SK-N-SH (cell line): ENCODE measurements around the gene RHBDL1.

Source experiments
- POLR2AphosphoS5 ChIP-seq: IDR thresholded peaks from 2 replicates; pipeline ENCODE4 v1.6.1; 2012; ENCODE audit warnings: low read depth, low read length
- YY1 ChIP-seq: IDR thresholded peaks from 2 replicates; pipeline ENCODE4 v1.4.0; 2012; ENCODE audit warnings: low read depth, mild to moderate bottlenecking
- TF ChIP-seq, protein P1 (sequence below): fragments of 200-600 bp; sonication (generic); IDR thresholded peaks from 2 replicates; pipeline ENCODE4 v1.6.1; 2017; ENCODE audit warnings: antibody characterized with exemption, mild to moderate bottlenecking, moderate library complexity
- TF ChIP-seq, protein P2 (sequence below): IDR thresholded peaks from 2 replicates; pipeline ENCODE4 v1.4.0; 2012; ENCODE audit warnings: low read depth, borderline replicate concordance
- TF ChIP-seq, protein P3 (sequence below): IDR thresholded peaks from 2 replicates; pipeline ENCODE4 v1.4.0; 2012; ENCODE audit warnings: low read depth

DNA sequence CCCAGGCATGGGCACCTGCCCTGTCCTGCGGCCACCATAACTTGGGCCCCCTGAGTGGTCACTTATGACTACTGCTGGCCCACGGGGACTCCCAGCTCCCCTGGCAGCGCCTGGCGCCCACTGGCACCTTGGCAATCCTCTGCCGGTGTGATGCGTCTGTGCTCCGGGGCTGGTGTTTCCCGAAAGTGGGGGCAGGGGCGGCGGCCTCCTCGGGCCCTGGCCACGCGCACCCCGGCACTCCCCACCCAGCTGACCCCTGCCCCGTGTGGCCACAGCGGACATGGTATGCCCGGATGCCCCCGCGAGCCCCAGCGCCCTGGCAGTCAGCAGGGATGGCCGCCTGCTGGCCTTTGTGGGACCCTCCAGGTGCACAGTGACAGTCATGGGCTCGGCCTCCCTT is 18.0 kb upstream of the RHBDL1 start:
- TF ChIP-seq, protein P1, sequence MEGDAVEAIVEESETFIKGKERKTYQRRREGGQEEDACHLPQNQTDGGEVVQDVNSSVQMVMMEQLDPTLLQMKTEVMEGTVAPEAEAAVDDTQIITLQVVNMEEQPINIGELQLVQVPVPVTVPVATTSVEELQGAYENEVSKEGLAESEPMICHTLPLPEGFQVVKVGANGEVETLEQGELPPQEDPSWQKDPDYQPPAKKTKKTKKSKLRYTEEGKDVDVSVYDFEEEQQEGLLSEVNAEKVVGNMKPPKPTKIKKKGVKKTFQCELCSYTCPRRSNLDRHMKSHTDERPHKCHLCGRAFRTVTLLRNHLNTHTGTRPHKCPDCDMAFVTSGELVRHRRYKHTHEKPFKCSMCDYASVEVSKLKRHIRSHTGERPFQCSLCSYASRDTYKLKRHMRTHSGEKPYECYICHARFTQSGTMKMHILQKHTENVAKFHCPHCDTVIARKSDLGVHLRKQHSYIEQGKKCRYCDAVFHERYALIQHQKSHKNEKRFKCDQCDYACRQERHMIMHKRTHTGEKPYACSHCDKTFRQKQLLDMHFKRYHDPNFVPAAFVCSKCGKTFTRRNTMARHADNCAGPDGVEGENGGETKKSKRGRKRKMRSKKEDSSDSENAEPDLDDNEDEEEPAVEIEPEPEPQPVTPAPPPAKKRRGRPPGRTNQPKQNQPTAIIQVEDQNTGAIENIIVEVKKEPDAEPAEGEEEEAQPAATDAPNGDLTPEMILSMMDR: no peak
- TF ChIP-seq POLR2AphosphoS5 (no peak), YY1 (no peak)
- TF ChIP-seq, protein P2, sequence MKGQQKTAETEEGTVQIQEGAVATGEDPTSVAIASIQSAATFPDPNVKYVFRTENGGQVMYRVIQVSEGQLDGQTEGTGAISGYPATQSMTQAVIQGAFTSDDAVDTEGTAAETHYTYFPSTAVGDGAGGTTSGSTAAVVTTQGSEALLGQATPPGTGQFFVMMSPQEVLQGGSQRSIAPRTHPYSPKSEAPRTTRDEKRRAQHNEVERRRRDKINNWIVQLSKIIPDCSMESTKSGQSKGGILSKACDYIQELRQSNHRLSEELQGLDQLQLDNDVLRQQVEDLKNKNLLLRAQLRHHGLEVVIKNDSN: no peak
- TF ChIP-seq, protein P3, sequence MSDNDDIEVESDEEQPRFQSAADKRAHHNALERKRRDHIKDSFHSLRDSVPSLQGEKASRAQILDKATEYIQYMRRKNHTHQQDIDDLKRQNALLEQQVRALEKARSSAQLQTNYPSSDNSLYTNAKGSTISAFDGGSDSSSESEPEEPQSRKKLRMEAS: no peak
